Activated T-cell treated with anti-CD3 and anti-CD28 coated beads for 4 hours (primary cell): ENCODE measurements around the gene MYOF.
"Not testable (repeated sequence)": the region's sequence is repeated elsewhere in the genome, so short reads cannot be mapped to it uniquely, and the experiment has no call there.

Experiments used
- DNase-seq: peaks from one replicate; pipeline ENCODE4 v3.0.0-alpha.2; 2020

MYOF gene

DNA sequence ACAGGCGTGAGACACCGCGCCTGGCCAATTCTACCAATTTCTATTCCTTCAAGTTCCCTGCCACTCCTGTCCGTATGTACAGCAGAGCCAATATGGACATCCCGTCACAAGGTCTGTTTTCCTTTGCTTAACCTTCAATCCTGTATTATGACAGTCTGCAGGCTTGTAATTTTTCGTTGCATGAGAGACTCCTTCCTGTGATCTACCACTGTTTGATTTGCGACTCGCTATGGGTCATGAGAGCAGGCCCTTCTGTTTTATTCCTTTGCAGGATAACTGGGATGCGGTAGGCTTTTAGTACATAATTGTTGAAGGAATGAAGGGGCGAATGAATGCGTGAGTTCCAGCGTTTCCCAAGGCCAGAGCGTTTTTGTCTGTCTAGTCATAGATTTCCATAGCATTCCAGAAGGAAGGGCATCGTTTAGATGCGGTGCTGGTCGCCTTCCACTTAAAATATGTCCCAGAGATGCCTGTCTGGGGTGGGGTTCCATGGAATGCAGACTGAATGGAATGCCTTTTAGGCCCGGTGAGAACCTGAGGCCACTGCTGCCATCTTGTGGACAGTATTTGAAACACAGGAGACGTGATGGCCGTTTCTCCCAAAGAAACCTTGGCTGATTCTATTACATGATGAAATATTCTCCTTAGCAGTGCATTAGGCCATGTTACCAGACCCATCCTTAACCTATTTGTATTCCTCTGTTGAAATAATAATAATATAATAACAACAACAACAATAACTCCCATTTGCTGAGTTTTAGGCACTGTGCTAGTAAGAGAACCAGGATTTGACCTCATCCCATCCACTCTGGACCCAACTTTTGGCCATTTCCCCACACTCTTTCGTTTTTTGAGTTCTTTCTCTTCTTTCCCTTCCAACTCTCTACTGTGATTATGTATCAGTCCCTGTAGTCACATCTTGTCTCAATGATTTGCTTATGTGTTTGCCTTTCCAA, 193.2 kb downstream of the MYOF start:
- peak; percentile 37 for DNase-seq

DNA sequence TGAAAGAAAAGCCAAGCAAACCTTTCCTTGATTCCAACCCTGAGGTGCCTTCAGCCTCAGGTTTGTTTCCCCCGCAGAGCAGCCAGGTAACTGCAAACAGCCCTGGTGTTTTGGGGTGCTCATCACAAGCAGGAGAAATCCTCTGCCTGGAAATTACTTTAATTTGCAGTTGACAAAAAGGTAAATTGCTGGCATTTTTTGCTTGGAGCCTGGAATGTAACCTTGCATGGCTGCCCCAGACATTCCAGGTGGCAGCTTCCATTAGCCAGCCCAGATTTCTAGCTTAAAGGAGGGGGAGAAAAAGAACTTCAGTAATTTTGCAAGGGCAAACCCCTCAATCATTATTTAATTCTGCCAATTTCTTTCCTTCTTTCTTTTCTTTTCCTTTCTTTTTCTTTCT, 194.4 kb downstream of the MYOF start:
- no peak for DNase-seq

DNA sequence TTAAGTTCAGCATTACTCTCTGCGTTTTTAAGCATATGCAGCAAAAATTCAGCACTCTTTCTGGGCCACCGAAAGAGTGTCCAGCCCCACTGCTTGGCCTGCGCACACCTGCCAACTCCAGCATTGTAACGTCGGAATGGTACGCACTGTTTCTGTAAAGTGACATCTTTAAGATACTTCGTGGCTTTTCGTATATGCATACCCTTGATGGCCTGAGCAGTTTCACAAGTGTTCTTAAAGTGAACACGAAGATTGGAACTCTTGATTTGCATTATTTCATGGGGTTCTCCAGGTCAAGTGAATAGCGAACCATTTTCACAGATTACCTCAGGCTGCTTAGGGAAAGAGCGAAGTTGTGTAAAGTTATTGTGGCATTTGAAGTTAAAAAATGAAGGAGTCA, 197.9 kb downstream of the MYOF start:
- DNase-seq, result not testable (repeated sequence)

DNA sequence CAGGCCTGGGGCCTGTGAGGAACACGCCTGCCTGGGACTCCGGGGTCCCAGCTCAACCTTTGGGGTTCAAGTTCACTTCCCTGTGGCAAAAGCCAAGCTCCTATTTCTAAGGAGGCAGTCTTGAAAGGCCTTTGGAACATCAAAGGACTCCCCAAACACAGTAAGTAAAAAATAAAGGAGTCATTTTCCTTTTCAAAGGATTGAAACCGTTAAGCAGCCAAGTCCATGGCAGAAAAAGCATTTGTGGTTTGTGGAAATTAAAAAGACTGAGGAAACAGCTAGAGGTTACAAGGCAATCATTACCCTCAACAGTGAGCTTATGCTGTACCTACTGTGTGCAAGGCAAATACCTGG, 200.8 kb downstream of the MYOF start:
- DNase-seq, result no peak

DNA sequence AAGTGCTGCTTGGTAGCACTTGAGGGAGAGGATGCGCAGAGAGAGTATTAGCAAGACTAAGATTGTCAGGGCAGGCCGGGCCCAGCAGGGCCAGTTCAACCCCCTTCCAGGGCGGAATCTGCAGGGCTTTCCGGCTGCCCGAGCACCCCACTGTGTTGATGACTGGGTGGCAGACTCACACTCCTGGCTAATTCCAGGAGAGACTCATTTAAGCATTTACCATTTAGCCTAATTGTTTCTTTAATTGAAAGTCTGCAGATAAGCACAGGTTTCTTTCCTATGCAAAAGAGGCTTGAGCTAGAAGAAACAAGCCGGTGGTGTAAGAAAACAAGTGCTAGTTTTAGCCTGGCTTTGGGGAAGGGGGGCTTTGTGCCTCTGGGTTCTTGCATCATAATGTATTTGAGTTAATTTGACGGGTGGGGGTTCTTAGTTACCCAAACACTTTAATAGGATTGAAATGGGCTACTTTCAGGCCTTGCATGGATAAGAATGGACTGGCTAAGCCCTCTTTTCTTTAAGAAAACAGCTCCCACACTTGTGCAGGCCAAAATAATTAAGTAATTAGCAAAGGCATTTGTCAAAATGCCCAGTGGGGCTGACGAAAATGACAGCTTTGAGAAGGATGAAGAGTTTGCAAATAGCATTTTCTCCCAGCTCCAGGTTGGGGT, 201.3 kb downstream of the MYOF start:
- no peak for DNase-seq

DNA sequence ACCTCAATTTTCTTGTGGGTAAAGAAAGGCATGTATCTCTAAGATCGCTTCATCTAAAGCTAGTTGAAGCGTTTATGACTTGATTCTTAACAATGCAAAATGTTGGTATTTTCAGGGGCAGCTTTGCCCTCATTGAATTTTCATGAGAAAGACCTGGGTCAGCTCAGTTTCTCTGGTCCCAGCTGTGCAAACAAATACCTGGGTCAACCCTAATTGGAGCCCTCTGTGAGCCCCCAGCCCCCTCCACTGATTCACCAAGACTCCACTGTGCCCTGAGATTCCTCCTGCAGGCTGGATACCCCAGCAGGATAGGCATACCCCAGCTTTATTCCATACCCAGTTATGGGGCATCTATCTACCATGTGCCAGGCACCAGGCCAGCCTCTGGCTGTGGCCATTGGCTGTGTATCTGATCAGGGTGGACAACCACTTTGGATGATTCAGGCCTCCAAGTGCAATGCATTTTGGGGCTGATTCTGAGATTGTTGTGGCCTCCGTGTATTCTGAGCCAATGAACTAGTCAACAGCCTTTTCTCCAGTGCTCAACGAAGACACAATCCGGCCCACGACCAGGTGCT, 201.9 kb downstream of the MYOF start:
- DNase-seq, result no peak

DNA sequence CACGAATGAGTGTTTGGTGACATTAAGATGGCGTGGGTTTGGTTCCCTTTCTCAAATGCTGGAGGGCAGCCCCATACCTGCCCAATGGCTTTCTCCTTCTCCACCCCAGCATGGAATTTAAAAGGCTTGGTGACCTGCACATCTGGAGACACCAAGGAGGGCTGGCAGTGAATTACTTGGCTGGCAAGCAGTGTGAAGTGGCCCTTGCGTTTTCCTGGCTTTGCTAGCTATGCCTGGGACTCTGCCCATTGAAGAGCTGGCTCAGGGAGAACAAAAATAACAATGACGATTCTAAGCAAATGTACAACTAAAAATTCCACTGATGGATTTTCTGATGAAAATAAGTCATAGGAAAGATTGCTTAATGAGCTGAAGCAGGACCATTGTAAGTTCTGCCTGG, 204.8 kb downstream of the MYOF start:
- no peak for DNase-seq

DNA sequence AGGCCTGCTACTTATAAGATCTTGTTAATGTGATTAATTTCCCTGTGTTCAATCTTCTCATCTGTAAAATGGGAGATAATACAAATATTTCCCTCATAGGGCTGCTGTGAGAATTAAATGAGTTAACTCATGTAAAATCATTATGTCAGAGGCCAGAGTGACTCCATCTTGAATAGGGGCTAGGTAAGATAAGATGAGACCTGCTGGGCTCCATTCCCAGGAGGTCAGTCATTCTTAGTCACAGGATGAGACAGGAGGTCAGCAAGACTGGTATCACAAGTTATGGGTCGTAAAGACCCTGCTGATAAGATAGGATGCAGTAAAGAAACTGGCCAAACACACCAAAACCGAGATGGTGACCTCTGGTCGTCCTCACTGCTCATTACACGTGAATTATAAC, 207.7 kb downstream of the MYOF start:
- DNase-seq, result no peak

DNA sequence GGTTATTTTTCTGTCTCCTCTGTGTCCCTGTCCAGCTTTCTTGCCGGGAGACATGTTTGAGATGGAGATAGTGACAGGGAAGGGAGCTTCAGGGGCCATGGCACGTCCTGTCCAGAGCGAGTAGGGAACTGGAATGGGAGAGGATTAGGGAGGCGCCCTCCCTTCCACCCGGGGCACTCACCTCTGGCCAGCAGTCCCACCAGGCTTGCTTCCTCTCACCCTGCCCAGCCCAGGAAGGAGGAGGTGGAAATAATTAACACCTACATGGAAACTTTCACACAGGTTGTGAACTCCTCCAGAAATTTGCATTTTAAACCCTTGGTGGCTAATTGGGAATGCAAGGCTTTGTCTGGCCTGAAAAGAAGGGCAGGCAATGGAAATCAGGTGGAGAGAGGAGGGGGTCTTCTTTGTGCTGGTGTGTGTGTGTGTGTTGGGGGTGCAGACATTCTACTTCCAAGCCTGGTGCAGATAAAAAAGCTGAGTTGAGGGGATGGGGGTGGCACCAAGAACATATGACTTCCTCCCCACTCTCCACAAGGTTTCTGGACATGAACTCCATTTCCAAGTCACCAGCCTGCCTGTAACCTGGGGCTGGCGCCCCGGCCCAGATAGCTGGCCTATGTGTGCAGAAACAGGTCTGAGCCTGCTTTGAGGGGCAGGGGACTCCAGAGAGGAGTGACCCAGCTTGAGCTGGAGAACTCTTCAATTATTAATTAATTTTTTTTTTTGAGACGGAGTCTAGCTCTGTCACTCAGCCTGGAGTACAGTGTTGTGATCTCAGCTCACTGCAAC, 209.1 kb downstream of the MYOF start:
- no peak for DNase-seq

DNA sequence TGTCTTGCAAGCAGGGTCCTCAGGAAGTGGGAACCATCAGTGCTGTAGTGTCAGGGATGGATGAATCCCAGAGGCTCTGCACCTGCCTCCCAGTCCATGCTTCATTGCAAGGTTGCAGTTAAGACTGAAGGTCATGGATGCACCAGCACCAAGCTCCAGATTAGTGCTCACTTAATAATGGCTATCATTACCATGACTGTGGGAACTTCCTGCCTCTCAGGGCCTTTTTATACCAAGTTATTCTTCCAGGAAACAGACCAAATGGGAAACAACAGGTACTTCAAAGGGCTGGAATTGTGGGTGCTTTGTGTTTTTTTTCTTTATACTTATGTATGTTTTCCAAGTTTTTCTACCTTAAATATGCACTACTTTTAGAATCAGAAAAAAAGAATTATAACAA, 210.8 kb downstream of the MYOF start:
- no peak for DNase-seq

DNA sequence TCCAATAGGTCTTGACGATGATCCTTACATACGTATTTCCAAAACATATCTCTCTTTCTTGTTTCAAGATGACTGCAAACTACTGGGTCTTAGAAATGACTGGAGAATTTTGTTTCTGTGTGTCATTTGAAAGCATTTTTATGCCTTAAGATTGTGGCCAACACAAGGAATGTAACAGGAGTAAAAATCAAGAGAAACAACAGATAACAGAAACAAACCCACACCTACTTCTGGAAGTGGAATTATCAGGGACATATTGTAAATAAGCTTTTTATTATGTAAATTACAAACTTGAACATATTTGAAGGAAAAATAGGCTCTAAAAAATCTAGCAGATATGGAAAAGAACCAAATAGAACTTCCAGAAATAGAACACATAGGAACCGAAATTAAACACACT, 212.9 kb downstream of the MYOF start:
- no peak for DNase-seq

DNA sequence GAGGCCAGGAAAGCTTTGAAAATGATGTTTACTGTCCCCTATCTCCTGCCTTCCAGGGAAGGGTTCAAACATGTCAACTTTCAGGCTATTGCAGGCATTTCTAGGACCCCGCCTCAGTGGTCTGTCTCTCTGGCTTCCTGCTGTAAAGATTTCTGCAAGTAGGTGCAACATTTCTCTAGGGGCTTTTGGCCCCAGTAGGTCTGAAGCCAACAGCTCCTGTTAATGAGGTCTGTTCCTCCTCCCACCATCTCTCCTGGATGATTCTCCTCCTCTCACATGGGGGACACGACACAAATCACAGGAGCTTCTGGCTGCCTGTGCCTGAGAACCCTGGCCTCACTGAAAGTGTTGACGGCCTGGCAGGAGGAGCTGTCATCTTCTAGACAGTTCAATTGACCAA, 214.1 kb downstream of the MYOF start:
- no peak for DNase-seq

DNA sequence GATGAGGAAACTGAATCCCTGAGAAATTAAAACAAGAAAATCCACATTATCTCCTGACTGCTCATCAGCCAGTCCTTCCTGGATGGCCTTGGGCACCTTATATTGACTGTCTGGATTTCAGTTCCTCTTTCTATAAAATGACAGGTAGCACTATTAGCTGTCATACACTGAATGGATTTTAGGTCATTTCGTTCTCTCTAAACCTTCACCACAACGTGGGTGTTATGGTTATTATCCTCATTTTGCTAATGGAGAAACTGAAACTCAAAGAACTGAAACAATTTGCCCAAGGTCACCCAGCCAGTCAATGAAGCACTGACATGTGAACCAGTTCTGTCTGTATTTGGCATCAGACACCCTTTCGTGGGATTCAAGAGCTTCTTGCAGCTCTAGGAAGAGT, 214.6 kb downstream of the MYOF start:
- DNase-seq, result no peak

DNA sequence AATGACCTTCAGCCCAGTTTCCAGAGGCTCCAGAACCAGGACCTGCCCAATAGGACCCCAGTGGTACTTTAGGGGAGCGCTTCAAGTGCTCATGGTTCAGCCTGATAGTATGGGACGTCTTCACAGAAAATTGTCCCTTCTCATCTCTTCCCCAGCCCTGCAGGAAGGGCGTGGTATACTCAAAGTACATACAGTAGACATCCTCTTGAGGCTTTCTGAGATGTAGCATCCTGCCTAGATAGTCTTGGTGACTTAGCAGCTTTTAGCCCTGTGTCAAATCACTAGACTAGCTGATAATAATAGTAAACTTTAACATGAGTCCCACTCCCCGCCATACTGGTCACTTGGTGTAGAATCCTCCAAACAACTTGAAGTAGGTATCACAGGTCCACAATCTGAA, 215.3 kb downstream of the MYOF start:
- DNase-seq, result no peak

DNA sequence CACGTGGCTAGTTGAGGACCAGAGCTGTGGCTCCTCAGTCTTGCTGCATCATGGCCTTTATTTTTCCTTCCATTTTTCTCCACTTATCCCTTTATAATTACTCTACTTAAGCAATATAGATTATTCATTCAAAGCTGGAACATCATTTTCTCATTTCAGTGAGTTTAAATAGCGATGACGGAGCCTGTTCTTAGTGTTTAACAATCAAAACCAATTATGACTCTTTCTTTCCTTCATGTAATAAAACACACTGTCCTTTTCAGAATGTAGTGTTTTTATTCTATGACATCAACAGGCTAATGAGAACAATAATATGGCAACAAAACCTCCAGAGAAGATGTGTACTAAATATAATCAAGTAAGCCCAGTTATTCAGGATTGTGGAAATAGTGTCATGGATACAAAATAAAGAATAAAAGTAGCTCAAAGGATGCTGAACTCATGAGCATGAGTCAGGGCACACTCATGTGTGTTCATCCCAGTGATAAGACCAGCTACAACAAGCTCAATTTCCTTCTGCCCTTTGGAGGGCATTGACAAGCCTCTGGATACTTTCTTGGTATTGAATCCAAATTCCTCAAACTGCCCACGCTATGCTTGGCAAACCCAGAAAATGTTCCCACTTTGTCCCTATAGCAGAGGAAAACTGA, 220.0 kb downstream of the MYOF start:
- no peak for DNase-seq

DNA sequence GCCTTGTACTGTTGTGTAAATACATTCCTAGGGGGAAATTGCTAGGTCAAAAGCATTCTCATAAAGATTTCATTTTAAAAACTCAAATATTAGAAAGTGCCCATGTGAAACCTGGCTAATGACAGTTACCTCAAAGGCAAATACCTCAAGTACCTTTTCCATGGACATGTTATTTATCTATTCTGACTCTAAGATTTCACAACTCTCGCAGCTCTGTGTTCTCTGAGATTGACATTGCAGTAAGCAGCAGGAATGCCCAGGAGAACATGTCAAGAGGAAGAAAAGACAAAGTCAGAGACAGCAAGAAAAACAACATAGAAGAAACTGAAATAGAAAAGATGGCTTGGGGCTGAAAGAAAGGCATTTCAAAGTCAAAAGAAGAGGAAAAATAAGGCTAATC, 221.0 kb downstream of the MYOF start:
- no peak for DNase-seq

DNA sequence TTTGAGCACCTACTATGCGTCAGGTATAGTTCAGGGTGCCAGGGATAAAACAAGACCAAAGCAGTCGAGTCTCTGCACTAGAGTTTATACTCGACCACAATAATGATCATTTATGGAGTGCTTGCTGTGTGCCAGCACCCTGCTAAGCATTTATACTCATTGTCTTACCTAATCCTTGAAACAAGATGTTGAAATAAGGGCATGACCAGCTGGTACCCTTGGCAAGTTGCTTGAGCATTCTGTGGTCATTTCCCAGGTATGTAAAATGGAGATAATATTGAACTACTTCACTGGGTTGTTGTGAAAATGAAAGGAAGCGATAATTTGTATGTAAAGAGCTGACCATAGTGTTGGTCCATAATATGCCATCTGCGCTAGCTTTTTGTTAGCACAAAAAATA, 223.0 kb downstream of the MYOF start:
- DNase-seq, result no peak
